Neuronal stem cell (in vitro differentiated cells): ENCODE data around the gene GALR1.
A peak's percentile ranks its signal among the peaks of the same experiment; 100 is the strongest.
"Not testable (repeated sequence)": the region's sequence is repeated elsewhere in the genome, so short reads cannot be mapped to it uniquely, and the experiment has no call there.

Experiments
- DNase-seq: peaks from one replicate; pipeline ENCODE4 v3.0.0-alpha.2; 2013; ENCODE audit warnings: low spot score
- H2AFZ ChIP-seq: one replicate; pipeline ENCODE4 v1.6.1; 2013; ENCODE audit warnings: mild to moderate bottlenecking, low read length, inconsistent platforms
- H2AK5ac ChIP-seq: 2 replicates; pipeline ENCODE4 v1.6.1; 2013; ENCODE audit warnings: low read depth, mild to moderate bottlenecking, inconsistent platforms, low read length, moderate library complexity, mixed read lengths
- H2BK120ac ChIP-seq: 2 replicates; pipeline ENCODE4 v1.6.1; 2013; ENCODE audit warnings: low read depth, mild to moderate bottlenecking, inconsistent platforms, low read length, moderate library complexity, mixed read lengths
- H2BK12ac ChIP-seq: one replicate; pipeline ENCODE4 v1.6.1; 2013; ENCODE audit warnings: low read length, inconsistent platforms
- H2BK15ac ChIP-seq: 2 replicates; pipeline ENCODE4 v1.6.1; 2013; ENCODE audit warnings: mild to moderate bottlenecking, low read length, inconsistent platforms, mixed read lengths
- H2BK5ac ChIP-seq: one replicate; pipeline ENCODE4 v1.6.1; 2013; ENCODE audit warnings: inconsistent platforms, mild to moderate bottlenecking, low read length, moderate library complexity
- H3K14ac ChIP-seq: one replicate; pipeline ENCODE4 v1.6.1; 2013; ENCODE audit warnings: low read length, inconsistent platforms
- H3K18ac ChIP-seq: 2 replicates; pipeline ENCODE4 v1.6.1; 2013; ENCODE audit warnings: low read length, inconsistent platforms
- H3K23ac ChIP-seq: 2 replicates; pipeline ENCODE4 v1.6.1; 2013; ENCODE audit warnings: low read depth, mild to moderate bottlenecking, mixed read lengths, low read length, inconsistent platforms; ENCODE audit not compliant: poor library complexity
- H3K27ac ChIP-seq: replicated peaks from 3 replicates; pipeline ENCODE4 v1.5.1; 2013; ENCODE audit warnings: low read length, inconsistent platforms
- H3K27me3 ChIP-seq, 3 experiments: 2 replicates each; pipeline ENCODE4 v1.6.1; 2013; ENCODE audit warnings: low read length in 3 of 3, mild to moderate bottlenecking in 2 of 3, inconsistent platforms in 1 of 3, low read depth in 1 of 3, mixed read lengths in 1 of 3, moderate library complexity in 1 of 3; ENCODE audit not compliant: control insufficient read depth in 3 of 3, insufficient read depth in 3 of 3
- H3K36me3 ChIP-seq, 2 donors: replicated peaks in 1 of 2; 2 replicates each; pipeline ENCODE4 v1.6.1; 2013; ENCODE audit warnings: low read length in 2 of 2; ENCODE audit not compliant: control insufficient read depth in 2 of 2, insufficient read depth in 2 of 2
- H3K4ac ChIP-seq: 2 replicates; pipeline ENCODE4 v1.6.1; 2013; ENCODE audit warnings: inconsistent platforms, mild to moderate bottlenecking, low read length, moderate library complexity
- H3K4me1 ChIP-seq, 2 donors: 1 replicate in 1 of 2; 2 replicates in 1 of 2; pipeline ENCODE4 v1.6.1; 2013; ENCODE audit warnings: low read length in 2 of 2, low read depth in 1 of 2; ENCODE audit not compliant: control insufficient read depth in 2 of 2, insufficient read depth in 1 of 2
- H3K4me2 ChIP-seq: one replicate; pipeline ENCODE4 v1.6.1; 2013; ENCODE audit warnings: mild to moderate bottlenecking, low read length, inconsistent platforms; ENCODE audit not compliant: insufficient read depth, poor library complexity, severe bottlenecking
- H3K4me3 ChIP-seq, 2 donors: 2 replicates each; pipeline ENCODE4 v1.5.1; 2013; ENCODE audit warnings: low read length in 2 of 2, mild to moderate bottlenecking in 2 of 2, inconsistent platforms in 1 of 2, moderate library complexity in 1 of 2
- H3K79me1 ChIP-seq: one replicate; pipeline ENCODE4 v1.6.1; 2013; ENCODE audit warnings: low read depth, mild to moderate bottlenecking, inconsistent platforms, low read length, moderate library complexity
- H3K9ac ChIP-seq: one replicate; pipeline ENCODE4 v1.6.1; 2013; ENCODE audit warnings: mild to moderate bottlenecking, low read depth, low read length, inconsistent platforms; ENCODE audit not compliant: poor library complexity
- H3K9me3 ChIP-seq, 2 donors: replicated peaks in 1 of 2; 2 replicates each; pipeline versions ENCODE3 to v1.6.1; 2013; ENCODE audit warnings: low read length in 2 of 2, mild to moderate bottlenecking in 2 of 2, inconsistent platforms in 1 of 2, low read depth in 1 of 2, mixed read lengths in 1 of 2, moderate library complexity in 1 of 2; ENCODE audit not compliant: control insufficient read depth in 2 of 2, insufficient read depth in 1 of 2
- H4K8ac ChIP-seq: one replicate; pipeline ENCODE4 v1.6.1; 2013; ENCODE audit warnings: low read depth, mild to moderate bottlenecking, inconsistent platforms, low read length, moderate library complexity
- H4K91ac ChIP-seq: one replicate; pipeline ENCODE4 v1.6.1; 2013; ENCODE audit warnings: low read length, low read depth, mild to moderate bottlenecking, inconsistent platforms; ENCODE audit not compliant: poor library complexity
- WGBS, 2 donors: extraction: QIAGEN DNeasy Blood & Tissue Kit; methylation state at CpG; one replicate each; pipeline ENCODE4 v1.1.7; 2013; ENCODE audit warnings: missing lambda C conversion rate in 2 of 2, mixed read lengths in 1 of 2; ENCODE audit not compliant: insufficient read length in 2 of 2, insufficient replicate concordance in 1 of 2; ENCODE audit errors: extremely low coverage in 2 of 2; 5-methylcytosine and 5-hydroxymethylcytosine counted together

GALR1 gene

GRCh38 chr18:77230645-77231044, 19.0 kb upstream of the GALR1 start:
- Histone ChIP-seq H2BK12ac (no peak overlapping the region), H2AK5ac (no peak overlapping the region), H3K9me3 (peaks cover 0 to 2% of the 10 kb centered on the region in 2 donors), H3K14ac (no peak overlapping the region), H2BK15ac (no peak overlapping the region), H3K18ac (no peak overlapping the region), H3K23ac (no peak overlapping the region), H3K4me2 (no peak overlapping the region), H3K27ac (no peak overlapping the region), H2BK5ac (no peak overlapping the region), H4K8ac (no peak overlapping the region), H2BK120ac (no peak overlapping the region), H3K4me3 (no peak overlapping the region), H3K4ac (no peak overlapping the region), H3K9ac (no peak overlapping the region), H3K36me3 (no peaks in the 10 kb centered on the region), H3K4me1 (no peaks in the 10 kb centered on the region), H4K91ac (no peak overlapping the region), H2AFZ (no peak overlapping the region), H3K27me3 (peaks cover 0 to 2% (median 0%) of the 10 kb centered on the region in 3 experiments), H3K79me1 (no peaks in the 10 kb centered on the region)
- DNase-seq: no peak
- no CpG with 5 or more reads among the region's 1 CpG for WGBS, 2 donors

- Histone ChIP-seq H3K79me1 (no peaks in the 10 kb centered on the region), H3K14ac (no peak overlapping the region), H4K91ac (no peak overlapping the region), H2BK120ac (no peak overlapping the region), H3K23ac (no peak overlapping the region), H4K8ac (no peak overlapping the region), H3K4me1 (no peaks in the 10 kb centered on the region), H3K36me3 (no peaks in the 10 kb centered on the region), H3K18ac (peak overlapping the region; percentile 49), H3K4ac (no peak overlapping the region), H3K9ac (peak overlapping the region; percentile 39), H2BK15ac (no peak overlapping the region), H3K4me3 (peak overlapping the region in 1 of 2 donors; percentile 68), H2BK5ac (no peak overlapping the region), H2AK5ac (no peak overlapping the region), H2BK12ac (no peak overlapping the region), H2AFZ (no peak overlapping the region), H3K9me3 (peaks cover 8% of the 10 kb centered on the region in 2 donors), H3K4me2 (no peak overlapping the region), H3K27ac (no peak overlapping the region), H3K27me3 (peaks cover 0 to 2% (median 0%) of the 10 kb centered on the region in 3 experiments)
- DNase-seq: no peak
- no CpG with 5 or more reads among the region's 16 CpGs for whole genome bisulfite sequencing, 2 donors
These were observed 14.9 kb upstream of the GALR1 start for GRCh38 chr18:77234504-77235365.

- H3K4ac ChIP-seq, H3K36me3 ChIP-seq, H3K9ac ChIP-seq, H4K8ac ChIP-seq, H3K4me1 ChIP-seq, H2BK15ac ChIP-seq, H2BK12ac ChIP-seq, H3K27me3 ChIP-seq, H3K14ac ChIP-seq, H2AK5ac ChIP-seq, H2BK120ac ChIP-seq, H3K79me1 ChIP-seq, H2BK5ac ChIP-seq, H3K27ac ChIP-seq, H3K4me2 ChIP-seq, H3K23ac ChIP-seq, H2AFZ ChIP-seq, H3K18ac ChIP-seq, H4K91ac ChIP-seq, DNase-seq: not testable (repeated sequence)
- peaks cover 8 to 11% of the 10 kb centered on the region in 2 donors for H3K9me3 ChIP-seq
- no CpG with 5 or more reads among the region's 5 CpGs for WGBS, 2 donors
- peak overlapping the region in 1 of 2 donors; percentile 63 for H3K4me3 ChIP-seq
These were observed 10.4 kb upstream of the GALR1 start for GRCh38 chr18:77239285-77239684.

- H3K4ac ChIP-seq: no peak overlapping the region
- H3K27ac ChIP-seq: no peak overlapping the region
- H2BK15ac ChIP-seq: no peak overlapping the region
- no CpG with 5 or more reads among the region's 22 CpGs for WGBS, 2 donors
- peak overlapping the region; percentile 11 for H3K18ac ChIP-seq
- peak overlapping the region; percentile 56 for H2AFZ ChIP-seq
- peak overlapping the region in 1 of 2 donors; percentile 76 for H3K4me3 ChIP-seq
- peaks cover 2 to 7% of the 10 kb centered on the region in 2 donors for H3K9me3 ChIP-seq
- no peak overlapping the region for H4K8ac ChIP-seq
- H2AK5ac ChIP-seq: no peak overlapping the region
- no peak overlapping the region for H2BK120ac ChIP-seq
- no peak overlapping the region for H3K23ac ChIP-seq
- H2BK5ac ChIP-seq: no peak overlapping the region
- no peak overlapping the region for H3K14ac ChIP-seq
- peak overlapping the region; percentile 32 for H3K9ac ChIP-seq
- H3K79me1 ChIP-seq: no peaks in the 10 kb centered on the region
- H3K36me3 ChIP-seq: no peaks in the 10 kb centered on the region
- H2BK12ac ChIP-seq: no peak overlapping the region
- peak; percentile 2 for DNase-seq
- H3K27me3 ChIP-seq: peaks cover 25 to 66% (median 42%) of the 10 kb centered on the region in 3 experiments
- H4K91ac ChIP-seq: no peak overlapping the region
- peaks cover 0 to 12% of the 10 kb centered on the region in 2 donors for H3K4me1 ChIP-seq
- H3K4me2 ChIP-seq: peak overlapping the region; percentile 94
These were observed 627 bp upstream of the GALR1 start for GRCh38 chr18:77248873-77249568.
